H9 (cell line): ENCODE measurements around the gene TMEM272. TPM values are rescaled to one million over a fixed set of nuclear protein-coding genes. Genes with fewer than 3 reads are reported as not detected.

Source experiments
- DNase-seq: peaks from one replicate; pipeline ENCODE4 v3.0.0-alpha.2; 2017
- H2AFZ ChIP-seq: one replicate; pipeline ENCODE4 v1.6.1; 2013; ENCODE audit warnings: mild to moderate bottlenecking, low read length, control low read depth, moderate library complexity
- H2AK5ac ChIP-seq: 2 replicates; pipeline ENCODE4 v1.6.1; 2013; ENCODE audit warnings: low read length, control low read depth, mixed read lengths; ENCODE audit not compliant: insufficient read length
- H2BK120ac ChIP-seq: one replicate; pipeline ENCODE4 v1.6.1; 2013; ENCODE audit warnings: low read depth, mild to moderate bottlenecking, low read length, control low read depth, inconsistent platforms; ENCODE audit not compliant: poor library complexity, severe bottlenecking
- H2BK12ac ChIP-seq: 2 replicates; pipeline ENCODE4 v1.6.1; 2013; ENCODE audit warnings: low read length, control low read depth, mixed read lengths, low read depth; ENCODE audit not compliant: insufficient read length
- H2BK15ac ChIP-seq: 2 replicates; pipeline ENCODE4 v1.6.1; 2013; ENCODE audit warnings: low read depth, low read length, control low read depth
- H2BK20ac ChIP-seq: one replicate; pipeline ENCODE4 v1.6.1; 2013; ENCODE audit warnings: low read depth, mild to moderate bottlenecking, low read length, control low read depth, inconsistent platforms; ENCODE audit not compliant: poor library complexity, severe bottlenecking
- H2BK5ac ChIP-seq: 2 replicates; pipeline ENCODE4 v1.6.1; 2013; ENCODE audit warnings: low read length, control low read depth, mixed read lengths; ENCODE audit not compliant: insufficient read length
- H3K14ac ChIP-seq: 2 replicates; pipeline ENCODE4 v1.6.1; 2013; ENCODE audit warnings: low read length, control low read depth; ENCODE audit not compliant: insufficient read depth
- H3K18ac ChIP-seq: 2 replicates; pipeline ENCODE4 v1.6.1; 2013; ENCODE audit warnings: low read depth, mild to moderate bottlenecking, mixed read lengths, low read length, control low read depth; ENCODE audit not compliant: insufficient read length
- H3K23ac ChIP-seq: 2 replicates; pipeline ENCODE4 v1.6.1; 2013; ENCODE audit warnings: low read length, control low read depth, mixed read lengths, low read depth; ENCODE audit not compliant: insufficient read length
- H3K23me2 ChIP-seq: 2 replicates; pipeline ENCODE4 v1.6.1; 2013; ENCODE audit warnings: low read depth, mild to moderate bottlenecking, mixed read lengths, low read length, control low read depth; ENCODE audit not compliant: insufficient read length, poor library complexity, severe bottlenecking
- H3K27ac ChIP-seq: 2 replicates; pipeline ENCODE4 v1.5.1; 2013; ENCODE audit warnings: low read length, control low read depth, mixed read lengths, low read depth; ENCODE audit not compliant: insufficient read length
- H3K27me3 ChIP-seq: 2 replicates; pipeline ENCODE4 v1.6.1; 2013; ENCODE audit warnings: low read length, control low read depth, inconsistent platforms; ENCODE audit not compliant: insufficient read depth
- H3K4ac ChIP-seq: 2 replicates; pipeline ENCODE4 v1.6.1; 2013; ENCODE audit warnings: low read depth, mild to moderate bottlenecking, control low read depth, inconsistent platforms, low read length, moderate library complexity
- H3K4me1 ChIP-seq: 2 replicates; pipeline ENCODE4 v1.6.1; 2013; ENCODE audit warnings: low read length, control low read depth, inconsistent platforms; ENCODE audit not compliant: insufficient read depth
- H3K4me2 ChIP-seq: 2 replicates; pipeline ENCODE4 v1.6.1; 2013; ENCODE audit warnings: low read length, control low read depth, mixed read lengths; ENCODE audit not compliant: insufficient read length, insufficient read depth
- H3K56ac ChIP-seq: 2 replicates; pipeline ENCODE4 v1.6.1; 2013; ENCODE audit warnings: low read depth, mild to moderate bottlenecking, mixed read lengths, low read length, control low read depth; ENCODE audit not compliant: insufficient read length
- H3K79me1 ChIP-seq: 2 replicates; pipeline ENCODE4 v1.6.1; 2013; ENCODE audit warnings: low read depth, mild to moderate bottlenecking, moderate library complexity, low read length, control low read depth, inconsistent platforms; ENCODE audit not compliant: insufficient read depth, poor library complexity, severe bottlenecking
- H3K79me2 ChIP-seq: 2 replicates; pipeline ENCODE4 v1.6.1; 2013; ENCODE audit warnings: low read length, control low read depth, inconsistent platforms; ENCODE audit not compliant: insufficient read depth
- H3K9ac ChIP-seq: 2 replicates; pipeline ENCODE4 v1.6.1; 2013; ENCODE audit warnings: low read length, control low read depth, mixed read lengths; ENCODE audit not compliant: insufficient read length; ENCODE audit errors: extremely low read depth
- H3K9me3 ChIP-seq: one replicate; pipeline ENCODE4 v1.6.1; 2013; ENCODE audit warnings: low read depth, low read length, inconsistent platforms; ENCODE audit not compliant: control insufficient read depth
- H3T11ph ChIP-seq: one replicate; pipeline ENCODE4 v1.6.1; 2013; ENCODE audit warnings: mild to moderate bottlenecking, low read length, control low read depth, inconsistent platforms
- H4K20me1 ChIP-seq: one replicate; pipeline ENCODE4 v1.6.1; 2013; ENCODE audit not compliant: control insufficient read depth, insufficient read length, insufficient read depth
- H4K5ac ChIP-seq: 2 replicates; pipeline ENCODE4 v1.6.1; 2013; ENCODE audit warnings: low read depth, mild to moderate bottlenecking, mixed read lengths, low read length, control low read depth; ENCODE audit not compliant: insufficient read length
- H4K8ac ChIP-seq: replicated peaks from 2 replicates; pipeline ENCODE4 v1.6.1; 2013; ENCODE audit warnings: low read length, control low read depth, mixed read lengths, low read depth; ENCODE audit not compliant: insufficient read length
- H4K91ac ChIP-seq: 2 replicates; pipeline ENCODE4 v1.6.1; 2013; ENCODE audit warnings: low read depth, mild to moderate bottlenecking, moderate library complexity, mixed read lengths, low read length, control low read depth; ENCODE audit not compliant: insufficient read length
- H3K27ac Mint-ChIP-seq, 3 experiments: 2 replicates in 2 of 3; 3 replicates in 1 of 3; pipeline ENCODE4 v1.8.0; 2020 to 2021; ENCODE audit warnings: mixed read lengths in 3 of 3, mild to moderate bottlenecking in 1 of 3, moderate library complexity in 1 of 3
- H3K27me3 Mint-ChIP-seq: 2 replicates; pipeline ENCODE4 v1.8.0; 2021; ENCODE audit warnings: low read depth, mild to moderate bottlenecking, moderate library complexity, mixed read lengths
- H3K36me3 Mint-ChIP-seq, 3 experiments: 2 replicates in 2 of 3; 3 replicates in 1 of 3; pipeline ENCODE4 v1.8.0; 2020 to 2021; ENCODE audit warnings: low read depth in 3 of 3, mixed read lengths in 3 of 3; ENCODE audit not compliant: insufficient read depth in 1 of 3
- H3K4me1 Mint-ChIP-seq, 2 experiments: 2 replicates each; pipeline ENCODE4 v1.8.0; 2020; ENCODE audit warnings: mixed read lengths in 2 of 2
- H3K4me3 Mint-ChIP-seq, 2 experiments: 2 replicates in 1 of 2; 3 replicates in 1 of 2; pipeline ENCODE4 v1.8.0; 2020 to 2021; ENCODE audit warnings: mild to moderate bottlenecking in 2 of 2, mixed read lengths in 2 of 2, moderate library complexity in 1 of 2
- H3K9me3 Mint-ChIP-seq, 2 experiments: 2 replicates in 1 of 2; 3 replicates in 1 of 2; pipeline ENCODE4 v1.8.0; 2020; ENCODE audit warnings: mild to moderate bottlenecking in 2 of 2, mixed read lengths in 2 of 2, moderate library complexity in 1 of 2
- WGBS: extraction: QIAGEN DNeasy Blood & Tissue Kit; methylation state at CpG from one replicate; pipeline ENCODE4 v1.1.7; 2013; ENCODE audit warnings: missing lambda C conversion rate, low lambda C conversion rate, mixed read lengths; ENCODE audit not compliant: insufficient read length; ENCODE audit errors: extremely low coverage; 5-methylcytosine and 5-hydroxymethylcytosine counted together
- total RNA-seq: library from RNA; stranded (reverse); gene quantifications from 2 replicates; pipeline ENCODE4 v1.2.1, GENCODE V29; 2021
- TF ChIP-seq, protein P1 (sequence below): fragments of 200-600 bp; sonication (generic); conservative IDR thresholded peaks from 3 replicates; pipeline ENCODE4 v1.8.0; 2021; ENCODE audit warnings: antibody characterized with exemption, mild to moderate bottlenecking

Gene TMEM272
- total RNA-seq, 1 experiment from 2014 or later, result not detected

DNA sequence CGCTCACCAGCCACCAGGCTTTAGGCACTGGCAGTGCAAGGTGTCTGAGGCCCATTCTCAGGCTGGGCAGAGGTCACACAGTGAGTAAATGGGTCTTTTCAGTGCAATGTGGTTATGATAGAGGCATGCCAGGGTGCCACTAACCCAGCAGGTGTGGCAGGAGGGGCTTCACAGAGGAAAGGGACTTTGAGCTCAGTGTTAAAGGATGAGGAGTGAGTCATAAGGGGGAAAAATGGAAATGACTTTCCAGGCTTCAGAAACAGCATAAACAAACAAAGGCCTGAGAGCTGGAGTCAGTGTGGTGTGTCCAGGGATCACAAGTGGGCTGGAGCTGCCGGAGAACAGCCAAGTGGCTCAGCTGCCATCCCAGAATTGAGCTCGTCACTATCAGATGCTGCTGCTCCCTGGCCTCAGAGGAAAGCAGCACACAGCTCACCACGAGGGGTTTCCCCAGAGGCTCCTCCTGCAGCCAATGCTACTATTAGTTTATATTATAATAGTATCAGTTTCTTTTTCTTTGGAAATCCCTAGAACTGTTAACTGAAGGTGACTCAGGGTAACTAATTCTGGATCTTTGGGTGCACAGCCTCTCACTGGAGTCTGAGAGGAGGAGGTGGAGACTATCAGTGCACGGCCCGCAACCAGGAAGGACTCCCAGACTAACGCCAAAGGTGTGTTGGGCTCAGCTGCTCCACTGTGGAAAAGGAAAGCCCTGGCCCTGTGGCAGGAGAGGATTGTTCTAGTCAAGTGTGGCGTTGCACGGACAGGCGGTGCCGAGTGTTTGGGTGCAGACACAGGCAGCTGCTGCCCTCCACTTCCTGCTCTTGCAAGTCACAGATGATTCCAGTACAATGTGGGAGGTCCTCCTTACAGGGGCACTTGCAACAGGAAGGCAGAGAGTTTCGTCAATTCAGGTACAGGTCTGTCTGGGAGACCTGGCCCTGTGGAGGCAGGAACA lies 80.5 kb downstream of the TMEM272 start:
- Histone ChIP-seq H2BK15ac (no peak overlapping the region), H2AFZ (no peak overlapping the region), H3K9me3 (no peaks in the 10 kb centered on the region), H4K8ac (no peak overlapping the region), H4K91ac (no peak overlapping the region), H4K5ac (no peak overlapping the region), H3K79me2 (peaks cover 2% of the 10 kb centered on the region; the same call in 1 of the 2 replicates), H4K20me1 (no peaks in the 10 kb centered on the region), H3K9ac (peak overlapping the region; percentile 20), H2BK5ac (no peak overlapping the region), H3K23ac (no peak overlapping the region), H3K56ac (no peak overlapping the region), H3K27ac (no peak overlapping the region), H3K18ac (no peak overlapping the region), H2BK120ac (no peak overlapping the region), H2BK12ac (no peak overlapping the region), H3K14ac (no peak overlapping the region), H3K4ac (no peak overlapping the region), H2AK5ac (no peak overlapping the region), H3K4me2 (no peak overlapping the region), H3K79me1 (no peaks in the 10 kb centered on the region), H3K27me3 (no peaks in the 10 kb centered on the region), H3K23me2 (no peaks in the 10 kb centered on the region), H2BK20ac (no peak overlapping the region), H3T11ph (no peak overlapping the region), H3K4me1 (0 out of 2 replicates have a peak, but pooled peaks cover 3% of the 10 kb centered on the region)
- Mint-ChIP-seq H3K9me3 (no peaks in the 10 kb centered on the region), H3K27me3 (no peaks in the 10 kb centered on the region), H3K36me3 (peaks cover 8 to 42% (median 37%) of the 10 kb centered on the region in 3 experiments), H3K4me3 (no peak overlapping the region), H3K4me1 (peaks cover 18 to 22% of the 10 kb centered on the region in 2 experiments), H3K27ac (peak overlapping the region in 2 of 3 experiments; percentile 13 to 82; a peak in 4 of 7 replicates)
- no CpG with 5 or more reads among the region's 12 CpGs for WGBS
- TF ChIP-seq, protein P1, sequence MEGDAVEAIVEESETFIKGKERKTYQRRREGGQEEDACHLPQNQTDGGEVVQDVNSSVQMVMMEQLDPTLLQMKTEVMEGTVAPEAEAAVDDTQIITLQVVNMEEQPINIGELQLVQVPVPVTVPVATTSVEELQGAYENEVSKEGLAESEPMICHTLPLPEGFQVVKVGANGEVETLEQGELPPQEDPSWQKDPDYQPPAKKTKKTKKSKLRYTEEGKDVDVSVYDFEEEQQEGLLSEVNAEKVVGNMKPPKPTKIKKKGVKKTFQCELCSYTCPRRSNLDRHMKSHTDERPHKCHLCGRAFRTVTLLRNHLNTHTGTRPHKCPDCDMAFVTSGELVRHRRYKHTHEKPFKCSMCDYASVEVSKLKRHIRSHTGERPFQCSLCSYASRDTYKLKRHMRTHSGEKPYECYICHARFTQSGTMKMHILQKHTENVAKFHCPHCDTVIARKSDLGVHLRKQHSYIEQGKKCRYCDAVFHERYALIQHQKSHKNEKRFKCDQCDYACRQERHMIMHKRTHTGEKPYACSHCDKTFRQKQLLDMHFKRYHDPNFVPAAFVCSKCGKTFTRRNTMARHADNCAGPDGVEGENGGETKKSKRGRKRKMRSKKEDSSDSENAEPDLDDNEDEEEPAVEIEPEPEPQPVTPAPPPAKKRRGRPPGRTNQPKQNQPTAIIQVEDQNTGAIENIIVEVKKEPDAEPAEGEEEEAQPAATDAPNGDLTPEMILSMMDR, result no peak
- no peak for DNase-seq
